ENCODE data around the gene KCND3.

KCND3 gene

DNA sequence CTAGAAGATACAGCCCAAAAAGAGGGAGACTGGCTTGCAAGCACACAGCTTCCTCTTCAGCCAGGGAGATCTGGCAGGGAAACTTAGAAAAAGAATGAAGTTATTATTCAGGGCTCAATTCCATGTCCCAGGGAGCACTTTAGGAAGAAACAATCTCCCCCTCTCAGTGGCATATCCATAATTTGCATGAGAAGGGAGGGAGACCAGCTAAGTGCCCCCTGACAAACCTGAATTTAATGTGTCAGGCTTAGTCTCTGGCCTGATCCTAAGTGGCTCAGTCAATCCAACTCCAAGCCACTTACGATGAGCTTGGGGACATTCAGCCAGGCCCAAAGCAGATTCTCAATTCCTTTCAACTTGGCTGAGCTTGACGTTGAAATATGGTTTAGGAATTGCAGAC, 17.7 kb upstream of the KCND3 start:
- TF ChIP-seq CTCF (IDR thresholded peaks at IDR 0.05), result no peak
- no peak overlapping the region for H3K4me3 ChIP-seq (ENCODE audit: low read depth in 1 of 2, low read length in 1 of 2)
- H3K4me1 ChIP-seq (ENCODE audit: control insufficient read depth in 1 of 2, insufficient read depth in 1 of 2, low read depth in 1 of 2, low read length in 1 of 2), result no peaks in the 10 kb centered on the region
- H3K27ac ChIP-seq, result no peak overlapping the region
- H3K9me3 ChIP-seq, result no peaks in the 10 kb centered on the region
- no peaks in the 10 kb centered on the region for H3K36me3 ChIP-seq
- peaks cover 1% of the 10 kb centered on the region for H3K27me3 ChIP-seq

- Histone ChIP-seq H3K4me3 (ENCODE audit: low read depth in 1 of 2, low read length in 1 of 2) (no peak overlapping the region), H3K36me3 (no peaks in the 10 kb centered on the region), H3K4me1 (ENCODE audit: control insufficient read depth in 1 of 2, insufficient read depth in 1 of 2, low read depth in 1 of 2, low read length in 1 of 2) (no peaks in the 10 kb centered on the region), H3K27ac (no peak overlapping the region), H3K9me3 (no peaks in the 10 kb centered on the region), H3K27me3 (no peaks in the 10 kb centered on the region)
- no peak for TF ChIP-seq CTCF (IDR thresholded peaks at IDR 0.05)
Measured at GRCh38 chr1:112006416-112007025, 17.1 kb upstream of the KCND3 start.

DNA sequence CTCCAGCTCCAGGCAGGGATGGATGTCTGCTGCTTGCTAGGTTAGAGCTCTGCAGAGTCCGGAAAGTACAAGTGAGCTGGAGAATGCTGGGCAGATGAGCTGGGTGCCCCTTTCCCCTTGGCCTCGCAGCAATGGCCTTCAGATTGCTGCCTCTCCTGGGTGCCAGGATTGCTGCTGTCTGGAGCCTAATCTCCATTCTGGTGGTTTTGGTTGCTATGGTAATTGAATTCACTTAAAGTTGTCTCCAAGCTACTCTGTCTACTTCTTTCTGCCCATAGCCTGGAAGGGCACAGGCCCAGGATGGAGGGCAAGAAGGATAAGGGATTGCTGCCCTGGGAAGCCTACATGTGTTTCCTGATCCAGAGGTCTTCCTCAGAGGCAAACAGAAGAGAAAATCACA, 14.6 kb upstream of the KCND3 start:
- Histone ChIP-seq H3K9me3 (no peaks in the 10 kb centered on the region), H3K36me3 (no peaks in the 10 kb centered on the region), H3K27me3 (peaks cover 19% of the 10 kb centered on the region), H3K27ac (no peak overlapping the region), H3K4me1 (ENCODE audit: control insufficient read depth in 1 of 2, insufficient read depth in 1 of 2, low read depth in 1 of 2, low read length in 1 of 2) (no peaks in the 10 kb centered on the region), H3K4me3 (ENCODE audit: low read depth in 1 of 2, low read length in 1 of 2) (no peak overlapping the region)
- no peak for TF ChIP-seq CTCF (IDR thresholded peaks at IDR 0.05)

- Histone ChIP-seq H3K36me3 (no peaks in the 10 kb centered on the region), H3K4me3 (ENCODE audit: low read depth in 1 of 2, low read length in 1 of 2) (no peak overlapping the region), H3K27me3 (peaks cover 20% of the 10 kb centered on the region), H3K4me1 (ENCODE audit: control insufficient read depth in 1 of 2, insufficient read depth in 1 of 2, low read depth in 1 of 2, low read length in 1 of 2) (no peaks in the 10 kb centered on the region), H3K27ac (no peak overlapping the region), H3K9me3 (no peaks in the 10 kb centered on the region)
- TF ChIP-seq CTCF (IDR thresholded peaks at IDR 0.05), result no peak
Measured at GRCh38 chr1:112002514-112002913, 13.0 kb upstream of the KCND3 start.

GRCh38 chr1:112001436-112001835, 12.0 kb upstream of the KCND3 start:
- Histone ChIP-seq H3K4me3 (ENCODE audit: low read depth in 1 of 2, low read length in 1 of 2) (no peak overlapping the region), H3K36me3 (no peaks in the 10 kb centered on the region), H3K4me1 (ENCODE audit: control insufficient read depth in 1 of 2, insufficient read depth in 1 of 2, low read depth in 1 of 2, low read length in 1 of 2) (no peaks in the 10 kb centered on the region), H3K9me3 (no peaks in the 10 kb centered on the region), H3K27me3 (peaks cover 31% of the 10 kb centered on the region), H3K27ac (no peak overlapping the region)
- TF ChIP-seq CTCF (IDR thresholded peaks at IDR 0.05), result no peak

DNA sequence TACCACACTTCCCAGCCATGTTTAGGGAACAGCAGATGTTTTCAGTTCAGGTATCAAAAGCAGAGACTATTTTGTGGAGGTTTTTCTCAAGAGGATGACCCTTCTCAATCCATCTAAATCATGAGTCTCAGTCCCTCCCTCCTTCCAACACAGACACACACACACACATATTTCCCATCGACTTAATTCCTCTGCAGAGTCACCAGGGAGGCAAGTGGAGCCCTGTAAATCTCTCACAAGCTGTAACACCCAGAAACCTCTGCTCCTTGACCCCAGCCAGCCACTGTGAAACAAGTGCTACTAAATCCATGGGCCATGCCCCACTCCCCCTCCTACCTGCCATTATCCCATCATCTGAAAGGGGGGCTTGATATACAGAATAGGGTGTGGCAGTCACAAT, 10.6 kb upstream of the KCND3 start:
- Histone ChIP-seq H3K36me3 (no peaks in the 10 kb centered on the region), H3K9me3 (no peaks in the 10 kb centered on the region), H3K27me3 (peaks cover 44% of the 10 kb centered on the region), H3K4me1 (ENCODE audit: control insufficient read depth in 1 of 2, insufficient read depth in 1 of 2, low read depth in 1 of 2, low read length in 1 of 2) (no peaks in the 10 kb centered on the region), H3K27ac (no peak overlapping the region), H3K4me3 (ENCODE audit: low read depth in 1 of 2, low read length in 1 of 2) (no peak overlapping the region)
- no peak for TF ChIP-seq CTCF (IDR thresholded peaks at IDR 0.05)

Measured in neutrophil (primary cell).